GM21423 (cell line): ENCODE measurements around the gene MACC1.
A peak's percentile ranks its signal among the peaks of the same experiment; 100 is the strongest.
"Not testable (repeated sequence)": the region's sequence is repeated elsewhere in the genome, so short reads cannot be mapped to it uniquely, and the experiment has no call there.

Source experiments
- ATAC-seq: cut with Tn5 transposase; IDR thresholded peaks from one replicate; pipeline ENCODE4 v1.9.1; 2021; ENCODE audit warnings: mild to moderate bottlenecking, moderate library complexity; ENCODE audit not compliant: unreplicated experiment

MACC1 gene

GRCh38 chr7:20136647-20137046 is 80.5 kb downstream of the MACC1 start:
- no peak for ATAC-seq

- ATAC-seq = no peak
Measured at GRCh38 chr7:20133803-20134202, 83.4 kb downstream of the MACC1 start.

GRCh38 chr7:20132585-20132984 is 84.6 kb downstream of the MACC1 start:
- ATAC-seq = no peak

- ATAC-seq = no peak
Measured at GRCh38 chr7:20131776-20132175, 85.4 kb downstream of the MACC1 start.

- ATAC-seq = no peak
Measured at GRCh38 chr7:20129920-20130319, 87.3 kb downstream of the MACC1 start.

GRCh38 chr7:20128001-20128400 is 89.2 kb downstream of the MACC1 start:
- no peak for ATAC-seq

GRCh38 chr7:20126060-20126459 is 91.1 kb downstream of the MACC1 start:
- ATAC-seq = not testable (repeated sequence)

- not testable (repeated sequence) for ATAC-seq
Measured at GRCh38 chr7:20124087-20124486, 93.1 kb downstream of the MACC1 start.

GRCh38 chr7:20122653-20123316 is 94.4 kb downstream of the MACC1 start:
- not testable (repeated sequence) for ATAC-seq

GRCh38 chr7:20122073-20122472 is 95.1 kb downstream of the MACC1 start:
- no peak for ATAC-seq

- ATAC-seq = no peak
Measured at GRCh38 chr7:20121404-20121803, 95.8 kb downstream of the MACC1 start.

- ATAC-seq = not testable (repeated sequence)
Measured at GRCh38 chr7:20120611-20121168, 96.5 kb downstream of the MACC1 start.

GRCh38 chr7:20116869-20117268 is 100.3 kb downstream of the MACC1 start:
- ATAC-seq = no peak

GRCh38 chr7:20114468-20114867 is 102.7 kb downstream of the MACC1 start:
- peak; percentile 90 for ATAC-seq

GRCh38 chr7:20113427-20114027 is 103.7 kb downstream of the MACC1 start:
- peak; percentile 79 for ATAC-seq

- ATAC-seq = no peak
Measured at GRCh38 chr7:20112696-20113095, 104.5 kb downstream of the MACC1 start.

- no peak for ATAC-seq
Measured at GRCh38 chr7:20111821-20112542, 105.2 kb downstream of the MACC1 start.

GRCh38 chr7:20107582-20107981 is 109.6 kb downstream of the MACC1 start:
- no peak for ATAC-seq

GRCh38 chr7:20104696-20105095 is 112.5 kb downstream of the MACC1 start:
- no peak for ATAC-seq

- ATAC-seq = no peak
Measured at GRCh38 chr7:20102982-20103381, 114.2 kb downstream of the MACC1 start.

GRCh38 chr7:20095862-20096261 is 121.3 kb downstream of the MACC1 start:
- no peak for ATAC-seq

GRCh38 chr7:20095436-20095835 is 121.7 kb downstream of the MACC1 start:
- no peak for ATAC-seq
